Measurements from ENCODE around the gene FAP.

DNA sequence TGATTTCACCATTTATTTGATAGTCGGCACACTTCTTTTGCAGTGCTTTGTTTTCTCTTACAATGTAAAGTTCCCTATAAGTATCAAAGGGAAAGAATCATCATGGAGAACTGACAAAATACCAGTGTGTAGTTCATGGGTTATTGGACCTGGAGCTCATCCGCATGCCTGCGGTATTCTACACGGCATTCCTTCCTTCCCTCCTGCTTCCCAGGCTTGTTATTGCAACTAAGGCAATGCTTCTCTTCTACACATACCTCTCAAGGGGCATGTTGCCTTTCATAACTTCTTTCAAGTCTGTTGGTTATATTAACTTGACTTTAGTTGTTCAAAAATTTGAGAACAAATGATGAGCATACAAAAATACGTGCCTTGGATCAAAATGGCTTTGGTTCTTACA, 24.3 kb upstream of the FAP start:
- TF ChIP-seq CTCF (IDR thresholded peaks at IDR 0.05), result no peak
- no peak for TF ChIP-seq ZFX (IDR thresholded peaks at IDR 0.05; ENCODE audit: borderline replicate concordance)
